H1 (cell line): Measurements from ENCODE around the gene NUDT3. TPM values are rescaled to one million over a fixed set of nuclear protein-coding genes. Genes with fewer than 3 reads are reported as not detected.

Experiments
- CTCF ChIA-PET: fragments of 300-600 bp; sonication (Branson Sonifier 250); formaldehyde crosslinking; loops from one replicate; lab custom pipeline; 2021; ENCODE audit not compliant: partially characterized antibody; lab: Charles Lee
- POLR2A ChIA-PET: fragments of 300-600 bp; sonication (Branson Sonifier 250); formaldehyde crosslinking; loops from one replicate; lab custom pipeline; 2021; ENCODE audit warnings: inconsistent platforms; ENCODE audit not compliant: partially characterized antibody; lab: Charles Lee
- DNase-seq, 2 experiments: peaks; one replicate each; pipeline versions ENCODE4 v3.0.0 to v3.0.0-alpha.2; 2010 to 2022; ENCODE audit warnings: low spot score in 2 of 2, low read depth in 1 of 2, mixed read lengths in 1 of 2
- FAIRE-seq: peaks from 2 replicates; lab custom pipeline; 2011; peaks lifted over from hg19 to GRCh38; lab: Jason Lieb, UNC
- H2AFZ ChIP-seq: 2 replicates; pipeline ENCODE4 v1.8.1; 2012; ENCODE audit warnings: low read length, inconsistent platforms
- H2AK5ac ChIP-seq: 2 replicates; pipeline ENCODE4 v1.6.1; 2013; ENCODE audit warnings: low read depth, low read length
- H2BK120ac ChIP-seq: replicated peaks from 2 replicates; pipeline ENCODE3; 2013; ENCODE audit warnings: low read depth, low read length, inconsistent platforms
- H2BK12ac ChIP-seq: 2 replicates; pipeline ENCODE4 v1.6.1; 2013; ENCODE audit warnings: low read depth, low read length
- H2BK15ac ChIP-seq: 2 replicates; pipeline ENCODE4 v1.6.1; 2013; ENCODE audit warnings: low read length
- H2BK20ac ChIP-seq: 2 replicates; pipeline ENCODE4 v1.6.1; 2013; ENCODE audit warnings: low read length
- H2BK5ac ChIP-seq: 2 replicates; pipeline ENCODE4 v1.6.1; 2013; ENCODE audit warnings: low read depth, low read length
- H3K14ac ChIP-seq: 2 replicates; pipeline ENCODE4 v1.6.1; 2013; ENCODE audit warnings: inconsistent platforms; ENCODE audit not compliant: insufficient read length
- H3K18ac ChIP-seq: 2 replicates; pipeline ENCODE4 v1.6.1; 2013; ENCODE audit warnings: low read length; ENCODE audit errors: extremely low read depth
- H3K23ac ChIP-seq: 2 replicates; pipeline ENCODE4 v1.6.1; 2013; ENCODE audit warnings: inconsistent platforms; ENCODE audit not compliant: insufficient read length
- H3K23me2 ChIP-seq: 2 replicates; pipeline ENCODE4 v1.6.1; 2013; ENCODE audit warnings: low read depth, low read length
- H3K27ac ChIP-seq: 2 replicates; pipeline ENCODE4 v1.6.1; 2011; ENCODE audit warnings: low read depth, low read length, inconsistent platforms
- H3K27me3 ChIP-seq, 4 experiments: replicated peaks in 1 of 4; 1 replicate in 1 of 4; 2 replicates in 3 of 4; pipeline versions ENCODE4 v1.6.1 to v1.8.1; 2011 to 2013; ENCODE audit warnings: low read length in 3 of 4, mild to moderate bottlenecking in 3 of 4, inconsistent platforms in 2 of 4, mixed read lengths in 2 of 4, moderate library complexity in 1 of 4; ENCODE audit not compliant: control insufficient read depth in 3 of 4, insufficient read depth in 3 of 4; ENCODE audit errors: extremely low read depth in 1 of 4
- H3K36me3 ChIP-seq, 4 experiments: 2 replicates each; pipeline versions ENCODE4 v1.6.1 to v1.8.1; 2011 to 2013; ENCODE audit warnings: mild to moderate bottlenecking in 4 of 4, low read length in 3 of 4, moderate library complexity in 2 of 4, control low read depth in 1 of 4, inconsistent platforms in 1 of 4; ENCODE audit not compliant: insufficient read depth in 4 of 4, control insufficient read depth in 2 of 4
- H3K4ac ChIP-seq: replicated peaks from 2 replicates; pipeline ENCODE3; 2013; ENCODE audit warnings: low read length, low read depth, mixed read lengths, inconsistent platforms; ENCODE audit not compliant: insufficient read length
- H3K4me1 ChIP-seq, 4 experiments: replicated peaks in 1 of 4; 1 replicate in 1 of 4; 2 replicates in 3 of 4; pipeline versions ENCODE4 v1.6.1 to v1.8.1; 2011 to 2013; ENCODE audit warnings: low read length in 3 of 4, inconsistent platforms in 2 of 4, mixed read lengths in 1 of 4; ENCODE audit not compliant: insufficient read depth in 4 of 4, control insufficient read depth in 3 of 4
- H3K4me2 ChIP-seq, 2 experiments: 2 replicates each; pipeline versions ENCODE4 v1.6.1 to v1.8.1; 2011 to 2013; ENCODE audit warnings: low read depth in 2 of 2, low read length in 2 of 2, control low read depth in 1 of 2, inconsistent platforms in 1 of 2, mild to moderate bottlenecking in 1 of 2; ENCODE audit not compliant: insufficient read depth in 1 of 2
- H3K4me3 ChIP-seq, 4 experiments: fragments of 200-600, 300-600 bp in 1 of 4; sonication (generic), shearing (Covaris generic), sonication (Bioruptor Twin) in 1 of 4; 2 replicates each; pipeline versions ENCODE4 v1.5.1 to v1.8.1; 2011 to 2016; ENCODE audit warnings: low read length in 4 of 4, low read depth in 3 of 4, control low read depth in 2 of 4, inconsistent platforms in 2 of 4, mild to moderate bottlenecking in 2 of 4, mixed read lengths in 1 of 4, moderate library complexity in 1 of 4; ENCODE audit not compliant: insufficient read depth in 2 of 4; ENCODE audit errors: extremely low read depth in 1 of 4
- H3K56ac ChIP-seq: replicated peaks from 2 replicates; pipeline ENCODE3; 2013; ENCODE audit warnings: low read depth, mild to moderate bottlenecking, mixed read lengths, low read length, inconsistent platforms; ENCODE audit not compliant: insufficient read length
- H3K79me1 ChIP-seq: 2 replicates; pipeline ENCODE4 v1.6.1; 2013; ENCODE audit warnings: low read depth, low read length, control low read depth
- H3K79me2 ChIP-seq, 2 experiments: 2 replicates each; pipeline versions ENCODE4 v1.6.1 to v1.8.1; 2012 to 2013; ENCODE audit warnings: low read length in 2 of 2, mild to moderate bottlenecking in 2 of 2, inconsistent platforms in 1 of 2; ENCODE audit not compliant: insufficient read depth in 2 of 2, control insufficient read depth in 1 of 2
- H3K9ac ChIP-seq, 4 experiments: replicated peaks in 1 of 4; 1 replicate in 1 of 4; 2 replicates in 3 of 4; pipeline versions ENCODE4 v1.6.1 to v1.8.1; 2011 to 2013; ENCODE audit warnings: low read depth in 3 of 4, low read length in 3 of 4, control low read depth in 2 of 4, mild to moderate bottlenecking in 2 of 4, moderate library complexity in 2 of 4, inconsistent platforms in 1 of 4; ENCODE audit errors: extremely low read depth in 1 of 4
- H3K9me3 ChIP-seq, 2 experiments: 2 replicates each; pipeline versions ENCODE4 v1.6.1 to v1.8.1; 2012 to 2013; ENCODE audit warnings: mild to moderate bottlenecking in 2 of 2, moderate library complexity in 2 of 2, control low read depth in 1 of 2, inconsistent platforms in 1 of 2, low read depth in 1 of 2, low read length in 1 of 2, mixed read lengths in 1 of 2; ENCODE audit not compliant: insufficient read depth in 2 of 2
- H4K20me1 ChIP-seq, 2 experiments: replicated peaks in 1 of 2; 2 replicates each; pipeline versions ENCODE3 to v1.8.1; 2011 to 2013; ENCODE audit warnings: inconsistent platforms in 2 of 2, low read length in 2 of 2, mild to moderate bottlenecking in 1 of 2; ENCODE audit not compliant: insufficient read depth in 2 of 2, control insufficient read depth in 1 of 2
- H4K5ac ChIP-seq: 2 replicates; pipeline ENCODE4 v1.6.1; 2013; ENCODE audit warnings: low read length, low read depth, mixed read lengths, inconsistent platforms; ENCODE audit not compliant: insufficient read length
- H4K8ac ChIP-seq: 2 replicates; pipeline ENCODE4 v1.8.0; 2013; ENCODE audit warnings: mild to moderate bottlenecking, moderate library complexity, low read length, inconsistent platforms; ENCODE audit not compliant: insufficient read depth; ENCODE audit errors: extremely low read depth
- H4K91ac ChIP-seq: replicated peaks from 2 replicates; pipeline ENCODE3; 2013; ENCODE audit warnings: low read length, mixed read lengths, inconsistent platforms; ENCODE audit not compliant: insufficient read length
- YY1 ChIP-seq: IDR thresholded peaks from 2 replicates; pipeline ENCODE4 v1.6.1; 2011; ENCODE audit warnings: low read depth, mild to moderate bottlenecking, low read length
- WGBS, 2 experiments: shearing (Covaris generic) in 1 of 2; methylation state at CpG; one replicate each; pipeline versions ENCODE4 v1.1.6 to v1.1.7; 2013 to 2015; ENCODE audit warnings: low lambda C conversion rate in 2 of 2, mixed read lengths in 2 of 2, inconsistent platforms in 1 of 2, low coverage in 1 of 2, missing lambda C conversion rate in 1 of 2; ENCODE audit not compliant: insufficient replicate concordance in 2 of 2, insufficient coverage in 1 of 2, insufficient read length in 1 of 2; ENCODE audit errors: extremely low coverage in 1 of 2, missing lambda C conversion rate in 1 of 2; 5-methylcytosine and 5-hydroxymethylcytosine counted together
- polyA plus RNA-seq, 7 experiments: library from polyadenylated mRNA; depleted of rRNA in 3 of 7; stranded (reverse) in 5 of 7; unstranded in 2 of 7; fragments of >200 nt in 5 of 7; fragments of 200-250 nt in 2 of 7; gene quantifications; 1 replicate in 5 of 7; 2 replicates in 1 of 7; 4 replicates in 1 of 7; pipeline versions ENCODE4 v1.2.1 to v1.2.3, GENCODE V29; 2011 to 2013; ENCODE audit warnings: missing spikeins in 2 of 7, mixed read lengths in 2 of 7
- total RNA-seq: library from RNA; stranded (reverse); fragmentation: NEBNext Ultra II Directional; extraction: Animal tissue kit (Norgen Biotek cat#: 25700); gene quantifications from 2 replicates; pipeline ENCODE4 v1.2.1, GENCODE V29; 2021

Gene NUDT3
- total and polyA plus RNA-seq, 2 of the 8 experiments (the other 6 are each of a cell fraction or from before 2014, with no cell fraction given) = 14.1 to 36.9 TPM

DNA sequence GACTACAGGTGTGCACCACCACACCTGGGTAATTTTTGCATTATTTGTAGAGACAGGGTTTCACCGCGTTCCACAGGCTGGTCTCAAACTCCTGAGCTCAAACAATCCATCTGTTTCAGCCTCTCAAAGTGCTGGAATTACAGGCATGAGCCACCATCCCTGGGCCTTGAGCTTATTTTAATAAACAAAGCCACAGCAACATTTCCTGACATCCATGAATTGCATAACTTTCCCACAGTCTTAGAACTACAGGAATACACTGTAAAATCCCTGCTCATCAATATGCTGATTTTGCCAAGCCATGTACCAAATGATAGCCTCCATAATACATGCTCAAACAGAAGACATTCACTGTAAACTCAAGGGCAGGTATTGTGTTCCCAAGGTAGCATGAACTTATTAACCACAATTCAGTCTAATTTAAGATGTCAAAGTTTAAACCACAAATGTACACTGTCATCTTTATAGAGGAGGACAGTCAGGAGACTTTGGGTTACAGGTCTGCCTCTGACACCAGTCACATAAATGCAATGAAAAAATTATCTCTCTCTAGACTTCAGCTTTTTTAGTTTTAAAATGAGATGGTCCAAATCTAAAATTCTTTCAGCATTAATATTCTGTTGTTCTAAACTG is 40.0 kb downstream of the NUDT3 start:
- Histone ChIP-seq H3K27me3 (no peaks in the 10 kb centered on the region), H3K79me1 (no peaks in the 10 kb centered on the region; the same call in 1 of the 2 replicates), H3K14ac (no peak overlapping the region), H4K5ac (no peak overlapping the region), H3K4me2 (no peak overlapping the region), H3K23me2 (no peaks in the 10 kb centered on the region), H3K56ac (no peak overlapping the region), H2AK5ac (no peak overlapping the region), H3K18ac (no peak overlapping the region), H3K36me3 (no peaks in the 10 kb centered on the region), H2BK15ac (no peak overlapping the region), H4K91ac (no peak overlapping the region), H2BK5ac (no peak overlapping the region), H3K23ac (no peak overlapping the region), H4K8ac (no peak overlapping the region), H2BK20ac (no peak overlapping the region), H3K9ac (no peak overlapping the region), H3K9me3 (no peaks in the 10 kb centered on the region), H4K20me1 (peaks cover 3 to 6% of the 10 kb centered on the region in 2 experiments), H2AFZ (no peak overlapping the region), H3K4ac (no peak overlapping the region), H3K27ac (no peak overlapping the region), H2BK120ac (no peak overlapping the region), H3K4me3 (no peak overlapping the region), H3K79me2 (peaks cover 0 to 23% of the 10 kb centered on the region in 2 experiments; a peak in 3 of 4 replicates), H3K4me1 (peaks cover 0 to 3% (median 0%) of the 10 kb centered on the region in 4 experiments; a peak in 1 of 7 replicates), H2BK12ac (no peak overlapping the region)
- ChIA-PET POLR2A (interaction anchor here (0.6 kb wide), 1 partner anchor 179 kb away, joined by 3 read pairs; no protein-coding TSS in a partner anchor), CTCF (interaction anchor here (0.7 to 0.8 kb wide), 2 partner anchors 60 to 63 kb away, joined by 3 to 5 read pairs; no protein-coding TSS in a partner anchor)
- FAIRE-seq (no peak), DNase-seq (no peak)
- no peak for TF ChIP-seq YY1
- 91% methylated on average over 2 of the region's 2 CpGs; no CpG with 5 or more reads in 1 of the 2 experiments for WGBS, 2 experiments
